IMR-90 (cell line): Measurements from ENCODE around the gene FCHSD2. TPM values are rescaled to one million over a fixed set of nuclear protein-coding genes. Genes with fewer than 3 reads are reported as not detected.

Source experiments
- ATAC-seq: fragments of 200-7000 bp; cut with Tn5 transposase; 2 replicates; pipeline ENCODE4 v1.9.1; 2020; ENCODE audit warnings: low read depth, mild to moderate bottlenecking, moderate library complexity
- BruUV-seq: library from RNA; stranded (reverse); fragments of 400-500 nt; replicated peaks from 2 replicates; lab custom pipeline; 2021; lab: Mats Ljungman, UMichigan
- CTCF ChIA-PET: fragments of 300-600 bp; formaldehyde crosslinking; extraction: SDS; loops from one replicate; lab custom pipeline; 2021; ENCODE audit warnings: antibody characterized with exemption; lab: Yijun Ruan, JAX
- POLR2A ChIA-PET: fragments of 300-600 bp; sonication (Branson Sonifier 250); formaldehyde crosslinking; loops from one replicate; lab custom pipeline; 2022; ENCODE audit warnings: antibody characterized with exemption; ENCODE audit not compliant: unreplicated experiment; lab: Charles Lee
- DNase-seq: peaks from one replicate; pipeline ENCODE4 v3.0.0; 2013
- H2AFZ ChIP-seq: replicated peaks from 2 replicates; pipeline ENCODE3; 2013; ENCODE audit warnings: low read length, mild to moderate bottlenecking; ENCODE audit not compliant: poor library complexity
- H2AK5ac ChIP-seq: 2 replicates; pipeline ENCODE4 v1.6.1; 2013; ENCODE audit warnings: low read depth, low read length, inconsistent platforms
- H2AK9ac ChIP-seq: replicated peaks from 2 replicates; pipeline ENCODE3; 2013; ENCODE audit warnings: mild to moderate bottlenecking, low read depth, low read length, moderate library complexity; ENCODE audit not compliant: poor library complexity
- H2BK120ac ChIP-seq: 2 replicates; pipeline ENCODE4 v1.6.1; 2013; ENCODE audit warnings: low read depth, low read length, inconsistent platforms
- H2BK15ac ChIP-seq: 3 replicates; pipeline ENCODE4 v1.6.1; 2013; ENCODE audit warnings: low read depth, low read length, inconsistent platforms
- H2BK20ac ChIP-seq: 2 replicates; pipeline ENCODE4 v1.6.1; 2013; ENCODE audit warnings: low read depth, mild to moderate bottlenecking, inconsistent platforms, low read length, moderate library complexity
- H2BK5ac ChIP-seq: 2 replicates; pipeline ENCODE4 v1.6.1; 2013; ENCODE audit warnings: mild to moderate bottlenecking, low read depth, low read length, inconsistent platforms; ENCODE audit not compliant: poor library complexity, severe bottlenecking
- H3K14ac ChIP-seq: replicated peaks from 2 replicates; pipeline ENCODE4 v1.6.1; 2013; ENCODE audit warnings: low read depth, low read length, inconsistent platforms
- H3K18ac ChIP-seq: 2 replicates; pipeline ENCODE4 v1.6.1; 2013; ENCODE audit warnings: low read depth, low read length, control low read depth
- H3K23ac ChIP-seq: 2 replicates; pipeline ENCODE4 v1.6.1; 2013; ENCODE audit warnings: low read depth, low read length, inconsistent platforms
- H3K27ac ChIP-seq: 2 replicates; pipeline ENCODE4 v1.5.1; 2013; ENCODE audit warnings: mild to moderate bottlenecking, control low read depth, low read length; ENCODE audit not compliant: insufficient read depth
- H3K27me3 ChIP-seq: 2 replicates; pipeline ENCODE4 v1.6.1; 2013; ENCODE audit warnings: low read length; ENCODE audit not compliant: control insufficient read depth, insufficient read depth
- H3K36me3 ChIP-seq: 2 replicates; pipeline ENCODE4 v1.6.1; 2013; ENCODE audit warnings: low read length, mixed read lengths; ENCODE audit not compliant: control insufficient read depth, insufficient read depth
- H3K4ac ChIP-seq: 2 replicates; pipeline ENCODE4 v1.6.1; 2013; ENCODE audit warnings: low read depth, low read length, inconsistent platforms
- H3K4me1 ChIP-seq: 2 replicates; pipeline ENCODE4 v1.6.1; 2013; ENCODE audit warnings: low read length, mixed read lengths; ENCODE audit not compliant: control insufficient read depth, insufficient read depth
- H3K4me2 ChIP-seq: 2 replicates; pipeline ENCODE4 v1.6.1; 2013; ENCODE audit warnings: low read depth, mild to moderate bottlenecking, control low read depth, low read length, moderate library complexity
- H3K4me3 ChIP-seq: 2 replicates; pipeline ENCODE4 v1.5.1; 2013; ENCODE audit warnings: low read depth, mild to moderate bottlenecking, control low read depth, low read length, moderate library complexity; ENCODE audit not compliant: insufficient read depth
- H3K56ac ChIP-seq: 2 replicates; pipeline ENCODE4 v1.6.1; 2013; ENCODE audit warnings: low read length, inconsistent platforms; ENCODE audit not compliant: insufficient read depth; ENCODE audit errors: extremely low read depth
- H3K79me1 ChIP-seq, 2 experiments: 2 replicates each; pipeline ENCODE4 v1.6.1; 2013; ENCODE audit warnings: low read length in 2 of 2, inconsistent platforms in 1 of 2, low read depth in 1 of 2
- H3K9ac ChIP-seq: 2 replicates; pipeline ENCODE4 v1.6.1; 2013; ENCODE audit warnings: low read depth, low read length, control low read depth
- H3K9me1 ChIP-seq: 2 replicates; pipeline ENCODE4 v1.6.1; 2013; ENCODE audit warnings: low read length, inconsistent platforms; ENCODE audit not compliant: insufficient read depth
- H3K9me3 ChIP-seq: 2 replicates; pipeline ENCODE4 v1.6.1; 2013; ENCODE audit warnings: low read length; ENCODE audit not compliant: control insufficient read depth, insufficient read depth
- H4K20me1 ChIP-seq: 2 replicates; pipeline ENCODE4 v1.6.1; 2013; ENCODE audit warnings: low read length, inconsistent platforms; ENCODE audit not compliant: insufficient read depth
- H4K5ac ChIP-seq: 2 replicates; pipeline ENCODE4 v1.6.1; 2013; ENCODE audit warnings: mild to moderate bottlenecking, low read depth, low read length, control low read depth
- H4K8ac ChIP-seq, 2 experiments: 2 replicates each; pipeline ENCODE4 v1.6.1; 2013; ENCODE audit warnings: low read depth in 2 of 2, low read length in 2 of 2, control low read depth in 1 of 2, inconsistent platforms in 1 of 2
- H4K91ac ChIP-seq: 2 replicates; pipeline ENCODE4 v1.6.1; 2013; ENCODE audit warnings: low read depth, low read length, inconsistent platforms; ENCODE audit not compliant: insufficient read depth
- BHLHE40 ChIP-seq: fragments of 150-350 bp; IDR thresholded peaks from 2 replicates; pipeline ENCODE4 v1.6.1; 2016; ENCODE audit warnings: mild to moderate bottlenecking, low read depth, low read length
- CEBPB ChIP-seq: IDR thresholded peaks from 2 replicates; pipeline ENCODE4 v1.6.1; 2012; ENCODE audit warnings: low read depth, low read length, improper control_type of control experiment
- CHD1 ChIP-seq: IDR thresholded peaks from 2 replicates; pipeline ENCODE4 v1.6.1; 2012; ENCODE audit warnings: low read depth, low read length, improper control_type of control experiment
- CTCF ChIP-seq: conservative IDR thresholded peaks from 2 replicates; pipeline ENCODE4 v1.5.1; 2012; ENCODE audit warnings: mild to moderate bottlenecking, low read depth, low read length, improper control_type of control experiment
- ELK1 ChIP-seq: fragments of 150-350 bp; IDR thresholded peaks from 2 replicates; pipeline ENCODE4 v1.6.1; 2016; ENCODE audit warnings: low read depth, mild to moderate bottlenecking, low read length, moderate library complexity, borderline replicate concordance
- FOS ChIP-seq: fragments of 150-350 bp; IDR thresholded peaks from 2 replicates; pipeline ENCODE4 v1.6.1; 2016; ENCODE audit warnings: low read depth, low read length
- MAFK ChIP-seq: IDR thresholded peaks from 2 replicates; pipeline ENCODE4 v1.6.1; 2012; ENCODE audit warnings: low read depth, low read length, improper control_type of control experiment
- MAZ ChIP-seq: IDR thresholded peaks from 2 replicates; pipeline ENCODE4 v1.6.1; 2012; ENCODE audit warnings: low read depth, mild to moderate bottlenecking, low read length, improper control_type of control experiment, moderate library complexity, borderline replicate concordance
- MXI1 ChIP-seq: IDR thresholded peaks from 2 replicates; pipeline ENCODE4 v1.6.1; 2012; ENCODE audit warnings: low read depth, mild to moderate bottlenecking, low read length, moderate library complexity, borderline replicate concordance
- NFE2L2 ChIP-seq: fragments of 150-350 bp; IDR thresholded peaks from 2 replicates; pipeline ENCODE4 v1.6.1; 2016; ENCODE audit warnings: low read depth, mild to moderate bottlenecking, low read length
- POLR2A ChIP-seq: IDR thresholded peaks from 2 replicates; pipeline ENCODE4 v1.6.1; 2012; ENCODE audit warnings: mild to moderate bottlenecking, low read depth, low read length
- RAD21 ChIP-seq: IDR thresholded peaks from 2 replicates; pipeline ENCODE4 v1.6.1; 2012; ENCODE audit warnings: low read length, improper control_type of control experiment
- RCOR1 ChIP-seq: IDR thresholded peaks from 2 replicates; pipeline ENCODE4 v1.6.1; 2012; ENCODE audit warnings: mild to moderate bottlenecking, low read length, improper control_type of control experiment; ENCODE audit not compliant: insufficient replicate concordance
- RFX5 ChIP-seq: IDR thresholded peaks from 2 replicates; pipeline ENCODE4 v1.8.0; 2012; ENCODE audit warnings: low read depth, mild to moderate bottlenecking, low read length, moderate library complexity
- SMC3 ChIP-seq: fragments of 150-350 bp; IDR thresholded peaks from 2 replicates; pipeline ENCODE4 v1.6.1; 2016; ENCODE audit warnings: low read depth, mild to moderate bottlenecking, antibody characterized with exemption, low read length, moderate library complexity
- USF2 ChIP-seq: fragments of 150-350 bp; IDR thresholded peaks from 2 replicates; pipeline ENCODE4 v1.6.1; 2017; ENCODE audit warnings: mild to moderate bottlenecking, antibody characterized with exemption, low read length, low read depth
- WGBS, 2 experiments: methylation state at CpG; one replicate each; pipeline versions ENCODE4 v1.1.5 to v1.1.7; 2013; ENCODE audit warnings: missing lambda C conversion rate in 2 of 2; ENCODE audit not compliant: insufficient read length in 1 of 2; ENCODE audit errors: extremely low coverage in 2 of 2; 5-methylcytosine and 5-hydroxymethylcytosine counted together
- dilution Hi-C: fragments of 300-500 bp; cut with HindIII; formaldehyde crosslinking; loops from one replicate; pipeline ENCODE4 v1.14.3; 2018; ENCODE audit warnings: low sequenced_read_pairs; ENCODE audit not compliant: unreplicated experiment
- in situ Hi-C: fragments of 300-500 bp; cut with MboI; formaldehyde crosslinking; loops from 3 replicates; pipeline ENCODE4 v1.14.3; 2019; ENCODE audit warnings: low sequenced_read_pairs, inconsistent platforms, mixed read lengths
- intact Hi-C: fragments of 100-400 bp; cut with micrococcal nuclease; formaldehyde crosslinking; loops from 2 replicates; pipeline ENCODE4 v1.10.0; 2022
- polyA plus RNA-seq, 3 experiments: library from polyadenylated mRNA; depleted of rRNA; stranded (reverse); fragments of >200 nt; gene quantifications; 2 replicates each; pipeline ENCODE4 v1.2.3, GENCODE V29; 2012; ENCODE audit warnings: low replicate concordance in 1 of 3
- total RNA-seq: library from RNA; depleted of rRNA; stranded (reverse); fragments of >200 nt; gene quantifications from 2 replicates; pipeline ENCODE4 v1.2.3, GENCODE V29; 2012

Gene FCHSD2
- total and polyA plus RNA-seq, 2 of the 4 experiments (the other 2 are of a cell fraction), result 5.9 to 18.7 TPM

GRCh38 chr11:73190557-73190885 lies 48.4 kb upstream of the FCHSD2 start:
- H3K14ac ChIP-seq, result no peak overlapping the region
- no peak overlapping the region for H3K56ac ChIP-seq
- no peak overlapping the region for H2AFZ ChIP-seq
- ChIA-PET CTCF (interaction anchor here (1.2 kb wide), 1 partner anchor 117 kb away, joined by 4 read pairs; no protein-coding TSS in a partner anchor), POLR2A (no interaction called here)
- no peak overlapping the region for H4K8ac ChIP-seq
- no peak overlapping the region for H3K4ac ChIP-seq
- no peak overlapping the region for H2BK15ac ChIP-seq
- in situ Hi-C loops (no loop called here), intact Hi-C loops (no loop called here), dilution Hi-C loops (no loop called here)
- no peak overlapping the region for H4K5ac ChIP-seq
- peaks cover 11% of the 10 kb centered on the region for H3K9me1 ChIP-seq
- no peak overlapping the region for H2BK5ac ChIP-seq
- no peak overlapping the region for H2AK9ac ChIP-seq
- H3K23ac ChIP-seq, result no peak overlapping the region
- no peaks in the 10 kb centered on the region for H3K79me1 ChIP-seq
- H3K27me3 ChIP-seq, result peaks cover 7% of the 10 kb centered on the region; the same call in 1 of the 2 replicates
- no peak overlapping the region for H2BK20ac ChIP-seq
- no peak overlapping the region for H3K4me2 ChIP-seq
- no peaks in the 10 kb centered on the region for H3K9me3 ChIP-seq
- no peak overlapping the region for H2BK120ac ChIP-seq
- no peaks in the 10 kb centered on the region for H3K36me3 ChIP-seq
- no peak for TF ChIP-seq CEBPB
- no peak for TF ChIP-seq SMC3
- no peak for TF ChIP-seq NFE2L2
- no peak for TF ChIP-seq FOS
- TF ChIP-seq POLR2A, result no peak
- TF ChIP-seq RFX5, result no peak
- no peak for TF ChIP-seq CTCF
- no peak for TF ChIP-seq MAZ
- no peak for TF ChIP-seq ELK1
- TF ChIP-seq RAD21, result no peak
- TF ChIP-seq MXI1, result no peak
- no peak for TF ChIP-seq USF2
- no peak for TF ChIP-seq CHD1
- TF ChIP-seq RCOR1, result no peak
- no peak for TF ChIP-seq BHLHE40
- no peak for TF ChIP-seq MAFK
- H3K4me1 ChIP-seq, result peaks cover 7% of the 10 kb centered on the region
- ATAC-seq (no peak), DNase-seq (no peak)
- BruUV-seq, result no TSS peak
- no peak overlapping the region for H3K18ac ChIP-seq
- no peak overlapping the region for H3K4me3 ChIP-seq
- H4K91ac ChIP-seq, result no peak overlapping the region
- no peak overlapping the region for H2AK5ac ChIP-seq
- no peaks in the 10 kb centered on the region for H4K20me1 ChIP-seq
- WGBS, 2 experiments, result 81% methylated on average over 3 of the region's 3 CpGs; no CpG with 5 or more reads in 1 of the 2 experiments
- H3K9ac ChIP-seq, result no peak overlapping the region
- H3K27ac ChIP-seq, result no peak overlapping the region
